K562 (cell line): ENCODE measurements around the gene TNRC6B. TPM values are rescaled to one million over a fixed set of nuclear protein-coding genes. Genes with fewer than 3 reads are reported as not detected.

Source experiments
- ATAC-seq: fragments of 200-7000 bp; cut with Tn5 transposase; 3 replicates; pipeline ENCODE4 v1.9.1; 2020; ENCODE audit warnings: moderate library complexity
- BruUV-seq: library from RNA; stranded (reverse); fragments of 400-500 nt; replicated peaks from 2 replicates; lab custom pipeline; 2021; lab: Mats Ljungman, UMichigan
- CTCF ChIA-PET: fragments of 300-600 bp; formaldehyde crosslinking; extraction: SDS; loops from one replicate; lab custom pipeline; 2021; ENCODE audit warnings: low intra/inter-chr PET ratio; lab: Yijun Ruan, JAX
- POLR2A ChIA-PET: fragments of 300-600, 350-650 bp; sonication (Branson Sonifier 250); formaldehyde crosslinking; extraction: SDS; loops from one replicate; lab custom pipeline; 2021; ENCODE audit warnings: antibody characterized with exemption, inconsistent platforms; lab: Yijun Ruan, JAX
- DNase-seq, 4 experiments: peaks; one replicate each; pipeline versions ENCODE4 v3.0.0 to v3.0.0-alpha.2; 2011 to 2018; ENCODE audit warnings: low spot score in 3 of 4, mixed read lengths in 3 of 4; ENCODE audit errors: extremely low read depth in 1 of 4
- FAIRE-seq: peaks from 2 replicates; lab custom pipeline; 2011; peaks lifted over from hg19 to GRCh38; lab: Jason Lieb, UNC
- H2AFZ ChIP-seq: 2 replicates; pipeline ENCODE4 v1.6.0; 2011; ENCODE audit warnings: low read depth, low read length, control low read depth, inconsistent platforms
- H3K27ac ChIP-seq: fragments of 200-600 bp; 3 replicates; pipeline ENCODE4 v1.8.0; 2011; ENCODE audit warnings: low read depth, mild to moderate bottlenecking, control low read depth, inconsistent platforms, low read length, moderate library complexity, mixed read lengths; ENCODE audit errors: extremely low read depth
- H3K27me3 ChIP-seq, 2 experiments: fragments of 300-600 bp in 1 of 2; 2 replicates in 1 of 2; 3 replicates in 1 of 2; pipeline versions ENCODE4 v1.6.0 to v1.8.0; 2011; ENCODE audit warnings: inconsistent platforms in 2 of 2, low read length in 2 of 2, mild to moderate bottlenecking in 1 of 2, mixed read lengths in 1 of 2, moderate library complexity in 1 of 2; ENCODE audit not compliant: control insufficient read depth in 2 of 2, insufficient read depth in 2 of 2
- H3K36me3 ChIP-seq: fragments of 300-600 bp; 3 replicates; pipeline ENCODE4 v1.8.0; 2011; ENCODE audit warnings: mild to moderate bottlenecking, low read length, inconsistent platforms; ENCODE audit not compliant: control insufficient read depth, insufficient read depth
- H3K4me1 ChIP-seq, 2 experiments: fragments of 200-600 bp in 1 of 2; replicated peaks in 1 of 2; 2 replicates in 1 of 2; 3 replicates in 1 of 2; pipeline versions ENCODE4 v1.5.1 to v1.8.0; 2011; ENCODE audit warnings: inconsistent platforms in 2 of 2, low read length in 2 of 2, mild to moderate bottlenecking in 1 of 2, mixed read lengths in 1 of 2, moderate library complexity in 1 of 2; ENCODE audit not compliant: control insufficient read depth in 2 of 2, insufficient read depth in 2 of 2
- H3K4me2 ChIP-seq: 2 replicates; pipeline ENCODE4 v1.6.1; 2011; ENCODE audit warnings: low read length, control low read depth, inconsistent platforms, mixed read lengths; ENCODE audit not compliant: insufficient read depth
- H3K4me3 ChIP-seq: fragments of 200-600 bp; sonication (generic), shearing (Covaris generic); 2 replicates; pipeline ENCODE4 v1.5.1; 2016; ENCODE audit warnings: control low read depth, inconsistent platforms
- H3K79me2 ChIP-seq: fragments of 200-600 bp; 3 replicates; pipeline ENCODE4 v1.8.0; 2011; ENCODE audit warnings: low read length, inconsistent platforms; ENCODE audit not compliant: control insufficient read depth, insufficient read depth
- H3K9ac ChIP-seq, 2 experiments: 2 replicates each; pipeline versions ENCODE4 v1.6.0 to v1.6.1; 2011; ENCODE audit warnings: low read depth in 2 of 2, low read length in 2 of 2, control low read depth in 1 of 2, inconsistent platforms in 1 of 2, mild to moderate bottlenecking in 1 of 2, mixed read lengths in 1 of 2; ENCODE audit not compliant: insufficient read depth in 1 of 2
- H3K9me1 ChIP-seq: one replicate; pipeline ENCODE4 v1.6.0; 2011; ENCODE audit warnings: inconsistent platforms, mild to moderate bottlenecking, low read length, moderate library complexity; ENCODE audit not compliant: control insufficient read depth, insufficient read depth
- H3K9me3 ChIP-seq: replicated peaks from 2 replicates; pipeline ENCODE4 v1.5.1; 2011; ENCODE audit warnings: low read depth, low read length, inconsistent platforms; ENCODE audit not compliant: control insufficient read depth, insufficient read depth
- H4K20me1 ChIP-seq: replicated peaks from 2 replicates; pipeline ENCODE4 v1.6.1; 2011; ENCODE audit warnings: low read length, inconsistent platforms, mixed read lengths; ENCODE audit not compliant: control insufficient read depth, insufficient read depth
- ATF7 ChIP-seq: fragments of 450-650 bp; IDR thresholded peaks from 2 replicates; pipeline ENCODE4 v1.7.1; 2014; ENCODE audit warnings: mild to moderate bottlenecking, moderate library complexity
- BDP1 ChIP-seq: IDR thresholded peaks from 3 replicates; pipeline ENCODE4 v1.6.1; 2011; ENCODE audit not compliant: insufficient read length, insufficient read depth
- EP400 ChIP-seq: fragments of 450-650 bp; IDR thresholded peaks from 2 replicates; pipeline ENCODE4 v1.6.1; 2017; ENCODE audit warnings: antibody characterized with exemption, mild to moderate bottlenecking, moderate library complexity
- ETV1 ChIP-seq: fragments of 450-650 bp; conservative IDR thresholded peaks from 2 replicates; pipeline ENCODE4 v1.6.1; 2016; ENCODE audit warnings: missing genetic modification characterization, control low read depth, low read depth, missing compliant biosample characterization
- GATAD2A ChIP-seq: fragments of 450-650 bp; IDR thresholded peaks from 2 replicates; pipeline ENCODE4 v1.6.1; 2017
- HNRNPL ChIP-seq: fragments of 200-400 bp; formaldehyde crosslinking; IDR thresholded peaks from 2 replicates; pipeline ENCODE4 v1.6.1; 2017; ENCODE audit warnings: low read depth, mild to moderate bottlenecking, low read length
- KDM1A ChIP-seq, 2 experiments: fragments of 450-650 bp; IDR thresholded peaks; 2 replicates each; pipeline ENCODE4 v1.6.1; 2016; ENCODE audit warnings: mild to moderate bottlenecking in 2 of 2
- MEF2D ChIP-seq: conservative IDR thresholded peaks from 2 replicates; pipeline ENCODE4 v1.6.1; 2016; ENCODE audit warnings: low read depth, missing genetic modification characterization, missing compliant biosample characterization
- MIER1 ChIP-seq: fragments of 450-650 bp; IDR thresholded peaks from 2 replicates; pipeline ENCODE4 v1.6.1; 2016; ENCODE audit warnings: antibody characterized with exemption, mild to moderate bottlenecking, low read depth
- NR2C2 ChIP-seq, 2 experiments: fragments of 200-800 bp in 1 of 2; sonication (Bioruptor generic) in 1 of 2; sonication (generic) in 1 of 2; formaldehyde crosslinking in 1 of 2; IDR thresholded peaks; 2 replicates each; pipeline versions ENCODE4 v1.6.1 to v1.8.0; 2016 to 2022; ENCODE audit warnings: mild to moderate bottlenecking in 1 of 2, missing compliant biosample characterization in 1 of 2, missing genetic modification characterization in 1 of 2, missing genetic modification reagents in 1 of 2
- SLC30A9 ChIP-seq: fragments of 250-450 bp; sonication (Bioruptor Pico); IDR thresholded peaks from 2 replicates; pipeline ENCODE4 v1.8.0; 2022; ENCODE audit warnings: mild to moderate bottlenecking, moderate library complexity
- ZBTB12 ChIP-seq: fragments of 250-450 bp; sonication (Bioruptor Pico); IDR thresholded peaks from 2 replicates; pipeline ENCODE4 v1.4.0; 2020
- ZNF133 ChIP-seq: fragments of 250-450 bp; sonication (Bioruptor Pico); IDR thresholded peaks from 2 replicates; pipeline ENCODE4 v1.4.0; 2020; ENCODE audit warnings: mild to moderate bottlenecking
- ZNF263 ChIP-seq: sonication (generic); formaldehyde crosslinking; IDR thresholded peaks from 2 replicates; pipeline ENCODE4 v1.8.0; 2022; ENCODE audit warnings: mild to moderate bottlenecking, missing genetic modification reagents, borderline replicate concordance
- ZNF384 ChIP-seq: IDR thresholded peaks from 2 replicates; pipeline ENCODE4 v1.6.1; 2012; ENCODE audit warnings: low read depth, low read length, improper control_type of control experiment
- WGBS: fragments of 100-300 bp; shearing (Covaris generic); methylation state at CpG from one replicate; pipeline ENCODE4 v1.1.6; 2016; ENCODE audit warnings: low coverage, mixed read lengths; ENCODE audit not compliant: insufficient coverage; ENCODE audit errors: missing lambda C conversion rate; 5-methylcytosine and 5-hydroxymethylcytosine counted together
- in situ Hi-C: fragments of 300-500 bp; cut with MboI; formaldehyde crosslinking; loops from 4 replicates; pipeline ENCODE4 v1.15.0; 2018; ENCODE audit warnings: inconsistent platforms, mixed read lengths
- intact Hi-C: fragments of 100-400 bp; cut with micrococcal nuclease; formaldehyde crosslinking; loops from 2 replicates; pipeline ENCODE4 v1.14.2; 2022
- polyA plus RNA-seq, 8 experiments: library from polyadenylated mRNA; depleted of rRNA in 4 of 8; stranded (reverse) in 5 of 8; unstranded in 3 of 8; fragments of >200 nt; fragmentation: Nextera tagmentation in 2 of 8; fragmentation: Illumina TruSeq in 1 of 8; extraction: Ambion mirVana in 2 of 8; extraction: Trizol in 1 of 8; gene quantifications; 2 replicates each; pipeline versions ENCODE4 v1.2.1 to v1.2.3, GENCODE V29; 2011 to 2014; ENCODE audit warnings: inconsistent platforms in 1 of 8, missing spikeins in 1 of 8
- total RNA-seq, 7 experiments: library from RNA; depleted of rRNA in 6 of 7; stranded (reverse); fragments of >200 nt in 6 of 7; fragmentation: Illumina TruSeq in 2 of 7; extraction: Trizol in 2 of 7; gene quantifications; 2 replicates each; pipeline versions ENCODE4 v1.2.1 to v1.2.3, GENCODE V29; 2011 to 2021; ENCODE audit warnings: low replicate concordance in 1 of 7
- TF ChIP-seq, protein P1 (sequence below): fragments of 450-650 bp; formaldehyde crosslinking; IDR thresholded peaks from 2 replicates; pipeline ENCODE4 v1.4.0; 2022; ENCODE audit warnings: missing genetic modification characterization
- TF ChIP-seq, protein P2 (sequence below), 2 experiments: fragments of 450-650 bp in 1 of 2; sonication (generic) in 1 of 2; formaldehyde crosslinking in 1 of 2; IDR thresholded peaks in 1 of 2; conservative IDR thresholded peaks in 1 of 2; 2 replicates each; pipeline versions ENCODE4 v1.6.1 to v1.8.1; 2016 to 2023; ENCODE audit warnings: mild to moderate bottlenecking in 2 of 2, moderate library complexity in 2 of 2, inconsistent platforms in 1 of 2, missing genetic modification reagents in 1 of 2
- TF ChIP-seq, protein P3 (sequence below): sonication (generic); formaldehyde crosslinking; IDR thresholded peaks from 2 replicates; pipeline ENCODE4 v1.4.0; 2020; ENCODE audit warnings: mild to moderate bottlenecking, missing genetic modification reagents

TNRC6B gene
- total and polyA plus RNA-seq, 9 of the 15 experiments (the other 6 are each of a cell fraction or from before 2014, with no cell fraction given): 0.96 to 18.8 (median 10.8) TPM

DNA sequence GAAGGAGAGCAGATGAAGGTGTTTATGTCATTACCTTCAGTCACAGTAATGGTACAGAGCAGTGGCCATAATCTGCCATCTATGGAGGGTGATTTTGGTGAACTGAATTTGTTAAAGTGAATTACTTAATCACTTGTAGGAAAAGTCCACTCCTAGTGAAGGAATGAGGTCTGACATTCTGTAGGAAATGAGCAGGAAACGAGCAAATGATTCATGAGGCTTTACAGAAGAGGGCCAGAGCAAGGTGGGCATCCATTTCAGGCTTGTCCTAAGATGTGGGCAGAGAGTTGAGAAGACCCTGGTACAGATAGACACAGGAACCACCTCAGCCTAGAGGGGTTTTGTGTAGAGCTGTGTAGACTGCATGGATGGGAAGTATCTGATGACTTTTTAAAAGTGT, 186.7 kb downstream of the TNRC6B start (continued):
- no peak for TF ChIP-seq BDP1
- TF ChIP-seq ZNF263: no peak
- no peak for TF ChIP-seq NR2C2 (CRISPR knock-in tag; IDR thresholded peaks at IDR 0.05)
- TF ChIP-seq NR2C2 (tag; IDR thresholded peaks at IDR 0.05): no peak
- TF ChIP-seq ETV1 (tag): no peak

DNA sequence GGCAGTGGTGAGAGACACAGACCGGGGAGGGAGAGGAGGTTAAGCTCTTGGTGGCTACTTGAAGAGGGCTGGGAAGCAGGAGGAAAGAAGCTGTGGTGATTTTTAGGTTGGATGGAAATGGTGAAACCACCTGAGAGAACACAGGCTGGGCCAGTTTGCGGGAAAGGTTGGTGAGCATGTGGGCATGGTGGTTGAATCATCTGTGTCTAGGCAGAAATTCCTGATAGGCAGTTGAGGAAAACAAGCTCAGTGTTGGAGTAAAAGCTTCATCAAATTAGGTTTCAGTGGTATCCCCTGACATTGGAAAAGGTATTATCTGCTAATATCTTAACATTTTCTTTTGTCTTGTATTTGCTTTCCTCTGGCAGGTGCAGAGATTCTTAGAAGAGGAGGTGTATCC, 188.3 kb downstream of the TNRC6B start:
- no peak overlapping the region for H2AFZ ChIP-seq
- BruUV-seq: no TSS peak
- H3K27me3 ChIP-seq: no peaks in the 10 kb centered on the region
- no peak overlapping the region for H3K27ac ChIP-seq
- H3K79me2 ChIP-seq: peaks cover 5% of the 10 kb centered on the region
- ChIA-PET CTCF (no interaction called here), POLR2A (no interaction called here)
- intact Hi-C loops: no loop called here
- in situ Hi-C loops: no loop called here
- WGBS: 100% methylated on average over 2 of the region's 2 CpGs
- H4K20me1 ChIP-seq: no peaks in the 10 kb centered on the region
- no peaks in the 10 kb centered on the region for H3K9me1 ChIP-seq
- H3K9me3 ChIP-seq: no peaks in the 10 kb centered on the region
- no peak overlapping the region for H3K4me2 ChIP-seq
- H3K4me1 ChIP-seq: peaks cover 0 to 5% of the 10 kb centered on the region in 2 experiments; a peak in 3 of 5 replicates
- no peak overlapping the region for H3K9ac ChIP-seq
- H3K36me3 ChIP-seq: peaks cover 81% of the 10 kb centered on the region
- DNase-seq (no peak), FAIRE-seq (no peak), ATAC-seq (no peak)
- H3K4me3 ChIP-seq: no peak overlapping the region
- TF ChIP-seq ATF7 (no peak), MIER1 (no peak), HNRNPL (no peak), EP400 (no peak), GATAD2A (no peak), ZBTB12 (CRISPR knock-in tag) (no peak), KDM1A (IDR thresholded peaks at IDR 0.05) (no peak), ZNF133 (no peak), SLC30A9 (CRISPR knock-in tag) (no peak), ZNF384 (no peak), MEF2D (no peak)
- TF ChIP-seq, protein P1, sequence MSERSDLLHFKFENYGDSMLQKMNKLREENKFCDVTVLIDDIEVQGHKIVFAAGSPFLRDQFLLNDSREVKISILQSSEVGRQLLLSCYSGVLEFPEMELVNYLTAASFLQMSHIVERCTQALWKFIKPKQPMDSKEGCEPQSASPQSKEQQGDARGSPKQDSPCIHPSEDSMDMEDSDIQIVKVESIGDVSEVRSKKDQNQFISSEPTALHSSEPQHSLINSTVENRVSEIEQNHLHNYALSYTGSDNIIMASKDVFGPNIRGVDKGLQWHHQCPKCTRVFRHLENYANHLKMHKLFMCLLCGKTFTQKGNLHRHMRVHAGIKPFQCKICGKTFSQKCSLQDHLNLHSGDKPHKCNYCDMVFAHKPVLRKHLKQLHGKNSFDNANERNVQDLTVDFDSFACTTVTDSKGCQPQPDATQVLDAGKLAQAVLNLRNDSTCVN (CRISPR knock-in tag): no peak
- TF ChIP-seq, protein P2, sequence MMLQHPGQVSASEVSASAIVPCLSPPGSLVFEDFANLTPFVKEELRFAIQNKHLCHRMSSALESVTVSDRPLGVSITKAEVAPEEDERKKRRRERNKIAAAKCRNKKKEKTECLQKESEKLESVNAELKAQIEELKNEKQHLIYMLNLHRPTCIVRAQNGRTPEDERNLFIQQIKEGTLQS (IDR thresholded peaks at IDR 0.05): no peak
- TF ChIP-seq, protein P2 (CRISPR knock-in tag; conservative IDR thresholded peaks at IDR 0.05): no peak
- TF ChIP-seq, protein P3, sequence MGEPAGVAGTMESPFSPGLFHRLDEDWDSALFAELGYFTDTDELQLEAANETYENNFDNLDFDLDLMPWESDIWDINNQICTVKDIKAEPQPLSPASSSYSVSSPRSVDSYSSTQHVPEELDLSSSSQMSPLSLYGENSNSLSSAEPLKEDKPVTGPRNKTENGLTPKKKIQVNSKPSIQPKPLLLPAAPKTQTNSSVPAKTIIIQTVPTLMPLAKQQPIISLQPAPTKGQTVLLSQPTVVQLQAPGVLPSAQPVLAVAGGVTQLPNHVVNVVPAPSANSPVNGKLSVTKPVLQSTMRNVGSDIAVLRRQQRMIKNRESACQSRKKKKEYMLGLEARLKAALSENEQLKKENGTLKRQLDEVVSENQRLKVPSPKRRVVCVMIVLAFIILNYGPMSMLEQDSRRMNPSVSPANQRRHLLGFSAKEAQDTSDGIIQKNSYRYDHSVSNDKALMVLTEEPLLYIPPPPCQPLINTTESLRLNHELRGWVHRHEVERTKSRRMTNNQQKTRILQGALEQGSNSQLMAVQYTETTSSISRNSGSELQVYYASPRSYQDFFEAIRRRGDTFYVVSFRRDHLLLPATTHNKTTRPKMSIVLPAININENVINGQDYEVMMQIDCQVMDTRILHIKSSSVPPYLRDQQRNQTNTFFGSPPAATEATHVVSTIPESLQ: no peak
